ENCODE results near the gene MACC1.

- TF ChIP-seq, protein P1, sequence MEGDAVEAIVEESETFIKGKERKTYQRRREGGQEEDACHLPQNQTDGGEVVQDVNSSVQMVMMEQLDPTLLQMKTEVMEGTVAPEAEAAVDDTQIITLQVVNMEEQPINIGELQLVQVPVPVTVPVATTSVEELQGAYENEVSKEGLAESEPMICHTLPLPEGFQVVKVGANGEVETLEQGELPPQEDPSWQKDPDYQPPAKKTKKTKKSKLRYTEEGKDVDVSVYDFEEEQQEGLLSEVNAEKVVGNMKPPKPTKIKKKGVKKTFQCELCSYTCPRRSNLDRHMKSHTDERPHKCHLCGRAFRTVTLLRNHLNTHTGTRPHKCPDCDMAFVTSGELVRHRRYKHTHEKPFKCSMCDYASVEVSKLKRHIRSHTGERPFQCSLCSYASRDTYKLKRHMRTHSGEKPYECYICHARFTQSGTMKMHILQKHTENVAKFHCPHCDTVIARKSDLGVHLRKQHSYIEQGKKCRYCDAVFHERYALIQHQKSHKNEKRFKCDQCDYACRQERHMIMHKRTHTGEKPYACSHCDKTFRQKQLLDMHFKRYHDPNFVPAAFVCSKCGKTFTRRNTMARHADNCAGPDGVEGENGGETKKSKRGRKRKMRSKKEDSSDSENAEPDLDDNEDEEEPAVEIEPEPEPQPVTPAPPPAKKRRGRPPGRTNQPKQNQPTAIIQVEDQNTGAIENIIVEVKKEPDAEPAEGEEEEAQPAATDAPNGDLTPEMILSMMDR (IDR thresholded peaks at IDR 0.05; ENCODE audit: low read length), result no peak
- TF ChIP-seq EZH2 (optimal IDR thresholded peaks at IDR 0.05; ENCODE audit: low read depth, low read length), result no peak
Measured at GRCh38 chr7:20219446-20220292, 2.5 kb upstream of the MACC1 start.
